GM12891 (cell line): ENCODE results near the gene TEK.

Experiments used
- DNase-seq: peaks from one replicate; pipeline ENCODE4 v3.0.0; 2011; ENCODE audit warnings: low spot score; ENCODE audit not compliant: insufficient read length
- FAIRE-seq: peaks from 2 replicates; lab custom pipeline; 2011; peaks lifted over from hg19 to GRCh38; lab: Jason Lieb, UNC
- PAX5 ChIP-seq: IDR thresholded peaks from 2 replicates; pipeline ENCODE4 v1.6.1; 2011; ENCODE audit warnings: low read length, moderate library complexity, mild to moderate bottlenecking; ENCODE audit not compliant: insufficient read depth, severe bottlenecking
- POLR2A ChIP-seq: IDR thresholded peaks from 2 replicates; pipeline ENCODE4 v1.6.1; 2011; ENCODE audit warnings: low read depth, low read length, control low read depth
- POLR2AphosphoS5 ChIP-seq: IDR thresholded peaks from 2 replicates; pipeline ENCODE4 v1.6.1; 2011; ENCODE audit warnings: low read depth, low read length, control low read depth
- POU2F2 ChIP-seq: IDR thresholded peaks from 2 replicates; pipeline ENCODE4 v1.6.1; 2011; ENCODE audit warnings: low read depth, mild to moderate bottlenecking, control low read depth, low read length, moderate library complexity
- SPI1 ChIP-seq: IDR thresholded peaks from 2 replicates; pipeline ENCODE4 v1.6.1; 2011; ENCODE audit warnings: low read depth, low read length, control low read depth
- TAF1 ChIP-seq: IDR thresholded peaks from 2 replicates; pipeline ENCODE4 v1.6.1; 2011; ENCODE audit warnings: low read depth, low read length, control low read depth

Gene TEK

DNA sequence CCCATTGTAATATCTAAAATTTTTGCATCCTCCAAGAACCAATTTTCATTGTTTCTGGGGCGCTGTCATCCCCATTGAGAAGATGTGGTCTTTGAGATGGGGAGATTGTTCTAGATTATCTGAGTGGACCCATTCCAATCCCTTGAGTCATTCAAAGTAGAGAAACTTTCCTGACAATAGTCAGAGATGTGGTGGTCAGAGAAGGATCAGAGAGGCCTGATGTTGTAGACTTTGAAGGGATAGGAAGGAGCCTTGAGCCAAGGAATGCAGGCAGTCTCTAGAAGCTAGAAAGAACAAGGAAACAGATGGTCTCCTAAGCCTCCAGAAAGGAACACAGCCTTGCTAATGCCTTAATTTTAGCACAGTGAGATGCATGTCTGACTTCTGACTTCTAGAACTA lies 80.4 kb downstream of the TEK start:
- TF ChIP-seq POU2F2 = no peak
- TF ChIP-seq TAF1 = no peak
- TF ChIP-seq POLR2A = no peak
- TF ChIP-seq SPI1 = no peak
- TF ChIP-seq POLR2AphosphoS5 = no peak
- TF ChIP-seq PAX5 = no peak
- DNase-seq = no peak
- no peak for FAIRE-seq

DNA sequence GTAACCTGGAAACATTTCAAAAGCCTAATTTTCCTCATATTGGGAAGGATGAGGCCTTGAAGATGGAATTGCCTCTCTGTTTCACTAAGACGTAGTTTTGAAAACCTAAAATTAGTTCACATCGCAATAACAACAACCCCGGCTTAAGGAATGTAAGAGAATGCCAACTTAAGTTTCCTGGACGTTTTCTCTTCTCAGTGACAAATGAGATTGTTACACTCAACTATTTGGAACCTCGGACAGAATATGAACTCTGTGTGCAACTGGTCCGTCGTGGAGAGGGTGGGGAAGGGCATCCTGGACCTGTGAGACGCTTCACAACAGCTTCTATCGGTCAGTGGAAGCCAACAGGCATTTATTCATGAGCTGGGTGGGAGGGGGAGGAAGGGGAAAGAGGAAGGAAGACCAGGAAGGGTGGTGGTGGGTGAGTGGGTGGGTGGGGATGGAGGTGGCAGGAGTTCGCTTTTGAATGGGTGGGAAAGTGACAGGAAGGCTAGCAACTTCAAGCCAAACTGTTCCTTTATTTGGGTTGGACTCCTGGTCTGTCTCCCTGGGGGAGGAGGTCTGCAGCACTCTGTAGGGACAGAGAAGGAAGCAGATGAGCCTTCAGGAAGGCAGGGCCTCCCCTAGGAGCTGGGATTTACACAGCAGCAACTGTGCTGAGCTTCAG lies 83.4 kb downstream of the TEK start:
- TF ChIP-seq SPI1 = no peak
- no peak for TF ChIP-seq POU2F2
- no peak for TF ChIP-seq POLR2A
- no peak for TF ChIP-seq PAX5
- no peak for TF ChIP-seq POLR2AphosphoS5
- no peak for TF ChIP-seq TAF1
- FAIRE-seq = no peak
- no peak for DNase-seq

DNA sequence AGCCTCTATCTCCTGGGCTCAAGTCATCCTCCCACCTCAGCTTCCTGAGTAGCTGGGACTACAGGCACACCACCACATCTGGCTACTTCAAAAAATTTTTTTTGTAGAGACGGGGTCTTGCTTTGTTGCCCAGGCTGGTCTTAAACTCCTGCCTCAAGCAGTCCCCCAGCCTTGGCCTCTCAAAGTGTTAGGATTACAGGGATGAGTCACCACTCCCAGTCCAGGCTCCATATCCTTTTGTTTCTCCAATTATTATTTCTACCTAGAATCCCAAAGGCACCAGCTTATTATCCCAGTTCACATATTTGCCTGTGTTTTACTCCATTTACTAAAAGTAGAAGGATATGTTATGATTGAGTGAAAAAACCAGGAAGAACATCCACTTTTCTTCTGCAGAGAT lies 84.9 kb downstream of the TEK start:
- DNase-seq = no peak
- no peak for FAIRE-seq
- TF ChIP-seq TAF1 = no peak
- TF ChIP-seq PAX5 = no peak
- no peak for TF ChIP-seq POLR2A
- no peak for TF ChIP-seq POLR2AphosphoS5
- no peak for TF ChIP-seq POU2F2
- TF ChIP-seq SPI1 = no peak

DNA sequence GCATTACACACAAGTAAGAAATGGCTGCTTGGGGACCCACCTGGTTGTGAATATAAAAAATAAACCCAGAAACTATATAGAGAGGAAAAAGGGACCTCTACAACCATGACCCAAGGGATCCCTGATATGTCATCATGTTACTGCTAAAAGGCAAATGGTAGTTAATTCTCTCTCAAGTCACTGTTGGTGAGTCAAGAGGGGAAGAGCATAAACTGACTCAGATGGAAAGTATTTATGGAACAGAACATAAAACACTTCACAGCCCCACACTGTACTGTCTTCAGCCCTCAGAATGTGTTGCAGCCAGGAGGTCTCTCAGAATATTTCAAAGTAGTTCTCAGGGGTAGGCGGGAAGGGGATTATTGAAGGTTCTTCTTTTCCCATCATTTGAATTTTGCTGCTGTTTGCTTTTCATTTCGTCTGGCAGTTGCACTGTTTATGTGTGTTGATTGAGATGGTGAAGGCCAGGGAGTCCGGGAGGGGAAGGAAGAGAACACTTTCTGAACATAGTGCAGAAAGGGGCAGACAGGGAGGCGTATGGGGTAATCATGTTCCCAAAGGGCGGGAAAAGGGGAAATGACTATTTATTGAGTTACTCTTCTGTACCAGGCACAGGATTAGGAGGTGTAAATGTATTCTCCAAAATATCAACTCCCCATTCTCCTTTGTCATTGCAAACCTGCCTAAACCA lies 85.5 kb downstream of the TEK start:
- DNase-seq = no peak
- FAIRE-seq = no peak
- no peak for TF ChIP-seq TAF1
- TF ChIP-seq POLR2A = no peak
- no peak for TF ChIP-seq PAX5
- TF ChIP-seq SPI1 = no peak
- no peak for TF ChIP-seq POU2F2
- no peak for TF ChIP-seq POLR2AphosphoS5

DNA sequence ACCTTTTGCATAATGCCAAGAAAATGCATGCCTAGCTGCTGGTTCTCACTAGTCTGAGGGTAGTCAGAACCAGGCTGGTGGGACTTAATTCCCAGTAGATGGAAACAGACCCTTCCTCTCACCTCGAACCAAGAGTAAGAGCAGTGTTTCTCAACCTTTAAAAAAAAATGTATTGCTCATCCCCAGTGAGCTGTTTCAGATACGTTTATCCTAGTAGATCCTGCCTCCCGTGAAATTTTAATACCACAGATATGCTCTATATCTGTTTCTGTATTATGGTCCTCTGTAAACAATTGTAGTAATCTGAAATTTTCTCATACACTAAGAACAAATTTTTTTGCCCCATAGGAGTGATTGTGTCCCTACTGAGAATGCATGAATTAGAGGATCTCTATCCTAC lies 86.2 kb downstream of the TEK start:
- TF ChIP-seq PAX5 = no peak
- no peak for TF ChIP-seq TAF1
- TF ChIP-seq SPI1 = no peak
- no peak for TF ChIP-seq POLR2A
- TF ChIP-seq POU2F2 = no peak
- TF ChIP-seq POLR2AphosphoS5 = no peak
- no peak for DNase-seq
- FAIRE-seq = no peak

DNA sequence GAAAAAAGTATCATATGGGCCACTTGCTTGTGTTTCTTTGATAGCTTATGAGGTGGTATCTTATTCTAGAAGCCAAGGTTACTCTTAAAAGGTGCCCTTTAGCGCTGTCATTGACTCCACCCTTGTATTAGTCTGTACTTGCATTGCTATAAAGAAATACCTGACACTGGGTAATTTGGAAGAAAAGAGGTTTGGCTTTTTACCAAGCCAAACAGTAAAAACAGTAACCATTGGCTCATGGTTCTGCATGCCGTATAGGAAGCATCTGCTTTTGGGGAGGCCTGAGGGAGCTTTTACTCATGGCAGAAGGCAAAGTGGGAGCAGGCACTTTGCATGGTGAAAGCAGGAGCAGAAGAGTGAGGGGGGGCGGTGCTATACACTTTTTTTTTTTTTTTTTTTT lies 87.4 kb downstream of the TEK start:
- FAIRE-seq (no peak), DNase-seq (no peak)
- no peak for TF ChIP-seq POLR2A
- TF ChIP-seq POLR2AphosphoS5 = no peak
- no peak for TF ChIP-seq SPI1

DNA sequence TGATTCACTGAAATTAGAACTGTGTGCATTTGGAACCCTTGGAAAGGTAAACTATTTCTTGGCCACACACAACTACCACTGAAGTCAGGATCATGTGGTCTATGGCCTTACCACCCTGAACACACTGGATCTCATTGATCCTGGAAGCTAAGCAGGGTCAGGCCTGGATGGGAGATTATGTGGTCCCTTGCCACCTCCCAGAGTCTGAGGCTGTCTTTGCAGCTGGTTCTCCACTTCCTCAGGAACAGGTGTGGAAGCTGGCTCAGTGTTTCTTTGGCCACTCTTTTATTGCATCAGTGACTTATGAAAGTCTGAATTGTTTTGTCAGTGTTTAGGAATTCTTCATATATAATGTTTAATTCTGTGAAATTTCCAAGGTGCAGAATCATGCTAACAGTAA lies 89.2 kb downstream of the TEK start:
- no peak for TF ChIP-seq POLR2A
- TF ChIP-seq PAX5 = no peak
- no peak for TF ChIP-seq POU2F2
- no peak for TF ChIP-seq POLR2AphosphoS5
- TF ChIP-seq SPI1 = no peak
- no peak for FAIRE-seq
- no peak for DNase-seq

DNA sequence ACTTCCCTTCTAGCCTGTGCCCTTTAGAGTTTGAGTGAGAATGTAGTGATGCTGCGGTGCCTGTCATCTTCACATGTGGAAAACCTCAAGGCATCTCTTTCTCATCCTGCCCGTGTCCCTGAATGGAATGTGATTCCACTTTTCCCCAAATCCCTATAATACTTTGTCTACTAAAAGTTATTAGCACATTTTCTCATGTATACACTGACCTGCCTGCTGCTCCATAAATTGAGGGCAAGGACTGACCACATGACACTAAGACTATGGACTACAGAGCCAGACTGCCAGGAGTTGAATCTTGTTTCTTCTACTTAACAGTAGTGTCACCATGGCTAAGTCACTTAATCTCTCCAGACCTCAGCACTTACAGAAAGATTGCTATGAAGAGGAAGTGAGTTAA lies 93.0 kb downstream of the TEK start:
- DNase-seq (no peak), FAIRE-seq (no peak)
- TF ChIP-seq POLR2A (no peak), SPI1 (no peak), PAX5 (no peak), POU2F2 (no peak), POLR2AphosphoS5 (no peak), TAF1 (no peak)

DNA sequence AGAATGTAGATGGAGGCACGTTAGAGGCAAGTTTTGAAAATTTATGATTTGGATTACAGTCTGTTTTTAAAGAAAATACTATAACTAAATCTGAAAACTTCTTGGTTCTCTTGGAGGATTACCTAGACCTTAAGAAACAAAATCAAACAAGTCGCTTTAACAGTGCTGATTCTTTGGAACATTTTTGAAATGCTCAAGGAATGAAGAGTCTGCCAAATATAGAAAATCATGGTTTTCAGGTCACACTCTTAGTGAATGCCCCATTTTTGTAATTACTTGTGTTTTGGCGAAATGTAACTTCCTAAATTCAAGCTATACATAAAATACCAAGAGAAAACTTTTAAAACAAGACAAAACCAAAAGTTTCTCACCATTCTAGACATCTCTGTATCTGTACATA lies 94.8 kb downstream of the TEK start:
- FAIRE-seq = no peak
- no peak for DNase-seq
- TF ChIP-seq PAX5 = no peak
- TF ChIP-seq POU2F2 = no peak
- TF ChIP-seq POLR2AphosphoS5 = no peak
- TF ChIP-seq TAF1 = no peak
- no peak for TF ChIP-seq SPI1
- no peak for TF ChIP-seq POLR2A

DNA sequence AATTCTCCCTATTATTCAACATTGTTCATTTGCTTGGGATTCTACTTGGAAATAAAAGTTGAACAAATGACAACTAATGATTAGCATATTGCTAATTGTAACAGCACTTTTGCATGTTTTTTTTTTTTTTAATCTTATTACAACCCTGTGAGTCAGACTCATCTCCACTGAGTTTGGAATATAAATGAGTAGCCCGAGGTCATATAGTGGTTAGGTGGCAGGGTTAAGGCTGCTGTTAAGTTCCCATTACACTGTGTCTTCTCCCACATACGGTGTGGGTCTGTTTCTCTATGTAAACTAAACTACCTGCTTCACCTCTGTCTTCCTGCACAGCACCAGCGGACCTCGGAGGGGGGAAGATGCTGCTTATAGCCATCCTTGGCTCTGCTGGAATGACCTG lies 95.6 kb downstream of the TEK start:
- TF ChIP-seq POU2F2 (no peak), SPI1 (no peak), POLR2AphosphoS5 (no peak), TAF1 (no peak), PAX5 (no peak), POLR2A (no peak)
- FAIRE-seq (no peak), DNase-seq (no peak)
